GM23338 (cell line): Measurements from ENCODE around the gene GCKR. TPM values are rescaled to one million over a fixed set of nuclear protein-coding genes. Genes with fewer than 3 reads are reported as not detected.
A peak's percentile ranks its signal among the peaks of the same experiment; 100 is the strongest.

Experiments used
- ATAC-seq: fragments of 200-7000 bp; cut with Tn5 transposase; 3 replicates; pipeline ENCODE4 v1.9.1; 2020
- DNase-seq: peaks from one replicate; pipeline ENCODE4 v3.0.0-alpha.2; 2015; ENCODE audit warnings: low spot score
- H2AFZ ChIP-seq: fragments of 200-600 bp; sonication (generic); 2 replicates; pipeline ENCODE4 v1.8.0; 2016; ENCODE audit warnings: antibody characterized with exemption, mild to moderate bottlenecking, moderate library complexity
- H3F3A ChIP-seq: fragments of 200-600 bp; sonication (generic); replicated peaks from 2 replicates; pipeline ENCODE4 v1.8.0; 2017; ENCODE audit warnings: antibody characterized with exemption, mixed run types, low read depth
- H3K27ac ChIP-seq: fragments of 200-600 bp; sonication (generic); 2 replicates; pipeline ENCODE4 v1.6.1; 2016; ENCODE audit warnings: low read depth
- H3K27me3 ChIP-seq: fragments of 200-600 bp; sonication (generic); 2 replicates; pipeline ENCODE4 v1.8.0; 2016; ENCODE audit warnings: mild to moderate bottlenecking, mixed run types, moderate library complexity; ENCODE audit not compliant: insufficient read depth
- H3K36me3 ChIP-seq: fragments of 200-600 bp; sonication (generic); 2 replicates; pipeline ENCODE4 v1.8.0; 2016; ENCODE audit warnings: mild to moderate bottlenecking; ENCODE audit not compliant: insufficient read depth
- H3K4me1 ChIP-seq: fragments of 200-600 bp; sonication (generic); 2 replicates; pipeline ENCODE4 v1.8.0; 2016; ENCODE audit warnings: mild to moderate bottlenecking, moderate library complexity; ENCODE audit not compliant: insufficient read depth
- H3K4me2 ChIP-seq: fragments of 200-600 bp; sonication (generic); 2 replicates; pipeline ENCODE4 v1.7.1; 2017; ENCODE audit warnings: mixed run types
- H3K4me3 ChIP-seq: fragments of 200-600 bp; sonication (generic); 2 replicates; pipeline ENCODE4 v1.6.1; 2016; ENCODE audit warnings: mixed run types
- H3K79me2 ChIP-seq: fragments of 200-600 bp; sonication (generic); replicated peaks from 2 replicates; pipeline ENCODE4 v1.8.0; 2017; ENCODE audit warnings: mild to moderate bottlenecking; ENCODE audit not compliant: insufficient read depth
- H3K9me2 ChIP-seq: fragments of 200-600 bp; sonication (generic); 2 replicates; pipeline ENCODE4 v1.8.0; 2017; ENCODE audit not compliant: insufficient read depth
- H4K20me1 ChIP-seq: fragments of 200-600 bp; sonication (generic); replicated peaks from 2 replicates; pipeline ENCODE4 v1.8.0; 2017; ENCODE audit warnings: mild to moderate bottlenecking; ENCODE audit not compliant: insufficient read depth
- H3K27ac Mint-ChIP-seq: 2 replicates; pipeline ENCODE4 v1.8.0; 2020; ENCODE audit warnings: inconsistent platforms, mild to moderate bottlenecking, moderate library complexity, mixed read lengths
- H3K27me3 Mint-ChIP-seq: 3 replicates; pipeline ENCODE4 v1.8.0; 2022; ENCODE audit warnings: low read depth, mild to moderate bottlenecking, moderate library complexity, mixed read lengths, inconsistent platforms; ENCODE audit not compliant: insufficient read depth, poor library complexity
- H3K36me3 Mint-ChIP-seq: 3 replicates; pipeline ENCODE4 v1.8.0; 2021; ENCODE audit warnings: low read depth, mild to moderate bottlenecking, inconsistent platforms, moderate library complexity, mixed read lengths
- H3K4me1 Mint-ChIP-seq: 3 replicates; pipeline ENCODE4 v1.8.0; 2020; ENCODE audit warnings: mild to moderate bottlenecking, inconsistent platforms, mixed read lengths
- H3K4me3 Mint-ChIP-seq: 3 replicates; pipeline ENCODE4 v1.8.0; 2021; ENCODE audit warnings: moderate library complexity, mild to moderate bottlenecking, inconsistent platforms, mixed read lengths
- H3K9me3 Mint-ChIP-seq: 3 replicates; pipeline ENCODE4 v1.8.0; 2020; ENCODE audit warnings: moderate library complexity, mild to moderate bottlenecking, inconsistent platforms, mixed read lengths
- CREB1 ChIP-seq: fragments of 250-450 bp; sonication (Bioruptor Pico); IDR thresholded peaks from 2 replicates; pipeline ENCODE4 v1.5.0; 2020; ENCODE audit warnings: low read depth, mild to moderate bottlenecking, moderate library complexity
- CTCF ChIP-seq, 2 experiments: fragments of 200-600 bp in 1 of 2; sonication (generic) in 1 of 2; conservative IDR thresholded peaks; 2 replicates each; pipeline versions ENCODE4 v1.5.1 to v1.6.1; 2016 to 2017; ENCODE audit warnings: antibody characterized with exemption in 2 of 2, low read depth in 2 of 2, mild to moderate bottlenecking in 2 of 2, moderate library complexity in 1 of 2
- ETS1 ChIP-seq: IDR thresholded peaks from 2 replicates; pipeline ENCODE4 v1.6.1; 2016; ENCODE audit warnings: antibody characterized with exemption
- EZH2 ChIP-seq: fragments of 200-600 bp; sonication (generic); IDR thresholded peaks from one replicate; pipeline ENCODE4 v1.8.0; 2017; ENCODE audit warnings: antibody characterized with exemption, mild to moderate bottlenecking, low read depth; ENCODE audit not compliant: unreplicated experiment
- EZH2phosphoT487 ChIP-seq: fragments of 200-600 bp; sonication (generic); IDR thresholded peaks from one replicate; pipeline ENCODE4 v1.8.1; 2018; ENCODE audit warnings: antibody characterized with exemption; ENCODE audit not compliant: unreplicated experiment
- JUNB ChIP-seq: IDR thresholded peaks from one replicate; pipeline ENCODE4 v1.6.1; 2016; ENCODE audit warnings: antibody characterized with exemption; ENCODE audit not compliant: unreplicated experiment
- NANOG ChIP-seq: IDR thresholded peaks from 2 replicates; pipeline ENCODE4 v1.6.1; 2016; ENCODE audit warnings: antibody characterized with exemption, borderline replicate concordance
- POLR2AphosphoS5 ChIP-seq: IDR thresholded peaks from 2 replicates; pipeline ENCODE4 v1.6.1; 2016; ENCODE audit warnings: antibody characterized with exemption, low read depth
- STAT1 ChIP-seq: IDR thresholded peaks from one replicate; pipeline ENCODE4 v1.6.1; 2016; ENCODE audit warnings: antibody characterized with exemption; ENCODE audit not compliant: unreplicated experiment
- ZNF114 ChIP-seq: fragments of 250-450 bp; sonication (Bioruptor Pico); IDR thresholded peaks from 2 replicates; pipeline ENCODE4 v1.5.0; 2020; ENCODE audit warnings: mild to moderate bottlenecking, moderate library complexity
- ZNF331 ChIP-seq: fragments of 250-450 bp; sonication (Bioruptor Pico); IDR thresholded peaks from 2 replicates; pipeline ENCODE4 v1.5.0; 2020; ENCODE audit warnings: low read depth, mild to moderate bottlenecking, moderate library complexity
- ZNF462 ChIP-seq: fragments of 250-450 bp; sonication (Bioruptor Pico); IDR thresholded peaks from 2 replicates; pipeline ENCODE4 v1.5.0; 2020; ENCODE audit warnings: mild to moderate bottlenecking, moderate library complexity
- polyA plus RNA-seq: library from polyadenylated mRNA; unstranded; fragments of >200 nt; fragmentation: Nextera tagmentation; extraction: Ambion mirVana; gene quantifications from 2 replicates; pipeline ENCODE4 v1.2.1, GENCODE V29; 2016
- total RNA-seq: library from RNA; depleted of rRNA; stranded (reverse); fragments of >200 nt; shearing (Covaris generic); gene quantifications from 2 replicates; pipeline ENCODE4 v1.2.3, GENCODE V29; 2014

The GCKR gene
- total and polyA plus RNA-seq, 2 experiments from 2014 or later, result not detected

GRCh38 chr2:27509326-27509725 is 12.7 kb downstream of the GCKR start (continued):
- TF ChIP-seq CTCF (conservative IDR thresholded peaks at IDR 0.05; ENCODE audit: low read depth in 2 of 2), result no peak

GRCh38 chr2:27518113-27518781 is 21.6 kb downstream of the GCKR start:
- Mint-ChIP-seq H3K4me1 (no peaks in the 10 kb centered on the region), H3K27me3 (peaks cover 3% of the 10 kb centered on the region), H3K27ac (no peak overlapping the region), H3K9me3 (no peaks in the 10 kb centered on the region), H3K4me3 (no peak overlapping the region), H3K36me3 (no peaks in the 10 kb centered on the region)
- ATAC-seq (no peak), DNase-seq (no peak)
- Histone ChIP-seq H3K4me1 (no peaks in the 10 kb centered on the region), H3K79me2 (no peaks in the 10 kb centered on the region), H2AFZ (peak overlapping the region; percentile 38; the same call in 1 of the 2 replicates), H3K36me3 (no peaks in the 10 kb centered on the region), H3K27ac (no peak overlapping the region), H3K4me2 (no peak overlapping the region), H3K9me2 (no peaks in the 10 kb centered on the region), H3K27me3 (no peaks in the 10 kb centered on the region), H3K4me3 (no peak overlapping the region), H4K20me1 (no peaks in the 10 kb centered on the region), H3F3A (no peaks in the 10 kb centered on the region)
- TF ChIP-seq ETS1 (no peak), STAT1 (no peak), CREB1 (CRISPR knock-in tag) (no peak), JUNB (no peak), CTCF (conservative IDR thresholded peaks at IDR 0.05; ENCODE audit: low read depth in 2 of 2) (no peak), ZNF331 (CRISPR knock-in tag) (no peak), NANOG (no peak), ZNF114 (no peak), EZH2 (no peak), POLR2AphosphoS5 (no peak), ZNF462 (CRISPR knock-in tag) (no peak), EZH2phosphoT487 (no peak)
